Measurements from ENCODE around the gene GRK5. TPM values are rescaled to one million over a fixed set of nuclear protein-coding genes. Genes with fewer than 3 reads are reported as not detected.

The GRK5 gene
- total RNA-seq, 1 experiment from 2014 or later = 4.8 TPM

DNA sequence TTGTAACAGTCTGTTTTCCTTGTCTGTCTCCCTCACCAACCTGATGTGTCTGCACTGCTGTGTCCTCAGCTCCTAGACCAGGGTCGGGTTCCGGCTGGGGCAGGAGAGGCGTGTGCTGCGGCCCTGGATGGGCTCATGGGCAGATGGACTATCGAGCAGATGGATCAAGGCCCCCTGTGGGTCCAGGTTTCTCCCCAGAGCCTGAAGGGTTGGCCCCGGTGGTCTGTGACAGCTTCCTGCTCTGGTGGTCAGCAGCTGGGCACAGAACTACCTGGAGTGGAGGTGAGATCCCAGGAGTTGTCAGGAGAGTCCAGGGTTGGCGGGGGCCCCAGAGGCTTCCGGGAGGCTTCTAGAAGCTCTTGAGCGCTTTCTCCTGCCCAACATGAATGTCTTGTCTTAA, 75.1 kb downstream of the GRK5 start:
- intact Hi-C loops (cut with micrococcal nuclease; ENCODE audit: unreplicated experiment) = no loop called here
- no peaks in the 10 kb centered on the region for H3K36me3 ChIP-seq (ENCODE audit: low read depth)
- no peak for DNase-seq
- H3K27me3 ChIP-seq (ENCODE audit: insufficient read depth, low read depth) = no peaks in the 10 kb centered on the region
- no peaks in the 10 kb centered on the region for H4K20me1 ChIP-seq (ENCODE audit: insufficient read depth)
- no peak overlapping the region for H3K4me2 ChIP-seq
- ChIA-PET POLR2A (ENCODE audit: unreplicated experiment) (no interaction called here), CTCF (no interaction called here)
- no peak overlapping the region for H3K4me3 ChIP-seq
- H3K9me2 ChIP-seq (ENCODE audit: insufficient read depth) = no peaks in the 10 kb centered on the region
- H2AFZ ChIP-seq = no peak overlapping the region
- H3K27ac ChIP-seq = no peak overlapping the region
- no TSS peak for BruUV-seq (replicated peaks)
- no peaks in the 10 kb centered on the region for H3K79me2 ChIP-seq (ENCODE audit: low read depth)
- no peaks in the 10 kb centered on the region for H3K4me1 ChIP-seq (replicated peaks; ENCODE audit: insufficient read depth)
- no peaks in the 10 kb centered on the region for H3F3A ChIP-seq (ENCODE audit: insufficient read depth, low read depth)
- no peak for TF ChIP-seq EZH2 (IDR thresholded peaks at IDR 0.05; ENCODE audit: low read depth)
- TF ChIP-seq, protein P1, sequence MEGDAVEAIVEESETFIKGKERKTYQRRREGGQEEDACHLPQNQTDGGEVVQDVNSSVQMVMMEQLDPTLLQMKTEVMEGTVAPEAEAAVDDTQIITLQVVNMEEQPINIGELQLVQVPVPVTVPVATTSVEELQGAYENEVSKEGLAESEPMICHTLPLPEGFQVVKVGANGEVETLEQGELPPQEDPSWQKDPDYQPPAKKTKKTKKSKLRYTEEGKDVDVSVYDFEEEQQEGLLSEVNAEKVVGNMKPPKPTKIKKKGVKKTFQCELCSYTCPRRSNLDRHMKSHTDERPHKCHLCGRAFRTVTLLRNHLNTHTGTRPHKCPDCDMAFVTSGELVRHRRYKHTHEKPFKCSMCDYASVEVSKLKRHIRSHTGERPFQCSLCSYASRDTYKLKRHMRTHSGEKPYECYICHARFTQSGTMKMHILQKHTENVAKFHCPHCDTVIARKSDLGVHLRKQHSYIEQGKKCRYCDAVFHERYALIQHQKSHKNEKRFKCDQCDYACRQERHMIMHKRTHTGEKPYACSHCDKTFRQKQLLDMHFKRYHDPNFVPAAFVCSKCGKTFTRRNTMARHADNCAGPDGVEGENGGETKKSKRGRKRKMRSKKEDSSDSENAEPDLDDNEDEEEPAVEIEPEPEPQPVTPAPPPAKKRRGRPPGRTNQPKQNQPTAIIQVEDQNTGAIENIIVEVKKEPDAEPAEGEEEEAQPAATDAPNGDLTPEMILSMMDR (conservative IDR thresholded peaks at IDR 0.05) = no peak
- H3K9me3 ChIP-seq (ENCODE audit: insufficient read depth, low read depth) = no peaks in the 10 kb centered on the region

DNA sequence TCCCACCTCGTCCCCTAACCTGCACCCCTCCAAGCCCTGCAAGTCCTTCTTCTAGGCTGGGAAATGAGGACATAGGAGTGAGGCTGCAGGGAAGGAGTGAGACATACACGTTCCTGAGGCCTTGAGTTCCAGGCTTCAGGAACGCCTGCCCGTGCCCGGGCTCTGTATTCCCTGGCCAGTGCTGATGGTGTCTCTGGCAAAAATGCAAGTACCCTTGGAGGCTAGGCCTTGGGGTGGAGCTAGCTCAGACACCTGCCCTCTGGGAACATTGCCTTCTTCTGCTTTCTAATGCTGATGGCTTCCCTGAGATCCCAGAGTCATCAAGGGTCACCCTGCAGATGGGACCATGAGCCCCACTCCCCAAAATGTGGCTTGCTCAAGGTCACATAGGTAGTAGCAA, 76.0 kb downstream of the GRK5 start:
- no peak for TF ChIP-seq EZH2 (IDR thresholded peaks at IDR 0.05; ENCODE audit: low read depth)
- TF ChIP-seq, protein P1 (conservative IDR thresholded peaks at IDR 0.05) = no peak
- H3K9me3 ChIP-seq (ENCODE audit: insufficient read depth, low read depth) = no peaks in the 10 kb centered on the region
- H4K20me1 ChIP-seq (ENCODE audit: insufficient read depth) = no peaks in the 10 kb centered on the region
- POLR2A ChIA-PET (ENCODE audit: unreplicated experiment) = no interaction called here
- H3K36me3 ChIP-seq (ENCODE audit: low read depth) = no peaks in the 10 kb centered on the region
- CTCF ChIA-PET = no interaction called here
- H3K4me1 ChIP-seq (replicated peaks; ENCODE audit: insufficient read depth) = no peaks in the 10 kb centered on the region
- no peaks in the 10 kb centered on the region for H3K9me2 ChIP-seq (ENCODE audit: insufficient read depth)
- no peak overlapping the region for H2AFZ ChIP-seq
- no peaks in the 10 kb centered on the region for H3K79me2 ChIP-seq (ENCODE audit: low read depth)
- no TSS peak for BruUV-seq (replicated peaks)
- no peaks in the 10 kb centered on the region for H3F3A ChIP-seq (ENCODE audit: insufficient read depth, low read depth)
- H3K4me3 ChIP-seq = no peak overlapping the region
- H3K27ac ChIP-seq = no peak overlapping the region
- no peak overlapping the region for H3K4me2 ChIP-seq
- DNase-seq = no peak
- H3K27me3 ChIP-seq (ENCODE audit: insufficient read depth, low read depth) = no peaks in the 10 kb centered on the region
- intact Hi-C loops (cut with micrococcal nuclease; ENCODE audit: unreplicated experiment) = no loop called here

DNA sequence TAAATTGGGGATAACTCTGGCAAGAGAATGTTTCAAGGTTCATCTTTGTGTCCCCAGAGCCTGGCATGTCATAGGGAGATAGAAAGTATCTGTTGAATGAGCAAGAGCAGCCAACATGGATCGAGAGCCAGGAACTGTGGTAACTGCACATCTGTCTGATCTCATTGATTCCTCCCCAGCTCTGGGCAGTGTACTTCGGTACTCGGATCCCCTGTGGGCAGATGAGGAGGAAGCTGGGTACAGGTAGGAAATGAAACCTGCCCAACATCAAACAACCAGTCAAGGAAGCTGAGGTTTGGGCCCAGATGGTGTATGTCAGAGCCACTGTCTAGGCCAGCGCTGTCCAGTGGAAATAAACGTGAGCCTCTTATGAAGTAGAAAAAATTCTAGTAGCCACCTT, 76.4 kb downstream of the GRK5 start:
- Histone ChIP-seq H3K36me3 (ENCODE audit: low read depth) (no peaks in the 10 kb centered on the region), H3F3A (ENCODE audit: insufficient read depth, low read depth) (no peaks in the 10 kb centered on the region), H3K4me3 (no peak overlapping the region), H3K4me2 (no peak overlapping the region), H3K9me2 (ENCODE audit: insufficient read depth) (no peaks in the 10 kb centered on the region), H3K9me3 (ENCODE audit: insufficient read depth, low read depth) (no peaks in the 10 kb centered on the region), H3K4me1 (replicated peaks; ENCODE audit: insufficient read depth) (peaks cover 3% of the 10 kb centered on the region; the same call in 1 of the 2 replicates), H3K27ac (no peak overlapping the region), H3K27me3 (ENCODE audit: insufficient read depth, low read depth) (no peaks in the 10 kb centered on the region), H2AFZ (no peak overlapping the region), H4K20me1 (ENCODE audit: insufficient read depth) (no peaks in the 10 kb centered on the region), H3K79me2 (ENCODE audit: low read depth) (no peaks in the 10 kb centered on the region)
- DNase-seq = no peak
- POLR2A ChIA-PET (ENCODE audit: unreplicated experiment) = no interaction called here
- TF ChIP-seq EZH2 (IDR thresholded peaks at IDR 0.05; ENCODE audit: low read depth) = no peak
- TF ChIP-seq, protein P1 (conservative IDR thresholded peaks at IDR 0.05) = no peak
- intact Hi-C loops (cut with micrococcal nuclease; ENCODE audit: unreplicated experiment) = no loop called here
- CTCF ChIA-PET = no interaction called here
- BruUV-seq (replicated peaks) = no TSS peak

All from PC-9 (cell line).